Keratinocyte (primary cell): ENCODE data around the gene ADAT3. TPM values are rescaled to one million over a fixed set of nuclear protein-coding genes. Genes with fewer than 3 reads are reported as not detected.

Experiments used
- DNase-seq: peaks from one replicate; pipeline ENCODE4 v3.0.0-alpha.2; 2011; ENCODE audit warnings: low read depth, missing footprints, low spot score
- FAIRE-seq: peaks from 2 replicates; lab custom pipeline; 2011; peaks lifted over from hg19 to GRCh38; lab: Jason Lieb, UNC
- H2AFZ ChIP-seq: 2 replicates; pipeline ENCODE4 v1.6.0; 2012; ENCODE audit warnings: low read length, control low read depth, inconsistent platforms; ENCODE audit not compliant: control insufficient read depth
- H3K27ac ChIP-seq: 2 replicates; pipeline ENCODE4 v1.5.1; 2011; ENCODE audit warnings: low read length; ENCODE audit not compliant: control insufficient read depth, insufficient read depth
- H3K27me3 ChIP-seq: 3 replicates; pipeline ENCODE4 v1.6.0; 2011; ENCODE audit warnings: low read length; ENCODE audit not compliant: control insufficient read depth, insufficient read depth; ENCODE audit errors: extremely low read depth
- H3K36me3 ChIP-seq, 2 experiments: 2 replicates in 1 of 2; 3 replicates in 1 of 2; pipeline ENCODE4 v1.5.1; 2011; ENCODE audit warnings: low read length in 2 of 2, mild to moderate bottlenecking in 1 of 2; ENCODE audit not compliant: control insufficient read depth in 2 of 2, insufficient read depth in 2 of 2; ENCODE audit errors: extremely low read depth in 1 of 2
- H3K4me1 ChIP-seq: 3 replicates; pipeline ENCODE4 v1.5.1; 2011; ENCODE audit warnings: low read length; ENCODE audit not compliant: control insufficient read depth, insufficient read depth; ENCODE audit errors: extremely low read depth
- H3K4me2 ChIP-seq: 3 replicates; pipeline ENCODE4 v1.6.0; 2011; ENCODE audit warnings: low read depth, low read length; ENCODE audit not compliant: control insufficient read depth, insufficient read depth; ENCODE audit errors: extremely low read depth
- H3K4me3 ChIP-seq, 3 experiments: fragments of 200-600 bp in 1 of 3; sonication (generic) in 1 of 3; 2 replicates in 2 of 3; 3 replicates in 1 of 3; pipeline ENCODE4 v1.5.1; 2011 to 2016; ENCODE audit warnings: low read length in 3 of 3, mild to moderate bottlenecking in 3 of 3, control low read depth in 2 of 3, inconsistent platforms in 1 of 3, low read depth in 1 of 3, mixed read lengths in 1 of 3, mixed run types in 1 of 3, moderate library complexity in 1 of 3; ENCODE audit not compliant: control insufficient read depth in 2 of 3, insufficient read depth in 2 of 3; ENCODE audit errors: extremely low read depth in 1 of 3
- H3K79me2 ChIP-seq: 2 replicates; pipeline ENCODE4 v1.6.0; 2012; ENCODE audit warnings: low read length; ENCODE audit not compliant: control insufficient read depth, insufficient read depth
- H3K9ac ChIP-seq: 3 replicates; pipeline ENCODE4 v1.6.0; 2011; ENCODE audit warnings: low read length; ENCODE audit not compliant: control insufficient read depth, insufficient read depth; ENCODE audit errors: extremely low read depth
- H3K9me1 ChIP-seq: 3 replicates; pipeline ENCODE4 v1.6.0; 2011; ENCODE audit warnings: low read length; ENCODE audit not compliant: control insufficient read depth, insufficient read depth; ENCODE audit errors: extremely low read depth
- H3K9me3 ChIP-seq: 2 replicates; pipeline ENCODE4 v1.5.1; 2012; ENCODE audit warnings: low read depth, low read length; ENCODE audit not compliant: control insufficient read depth
- H4K20me1 ChIP-seq: 3 replicates; pipeline ENCODE4 v1.6.0; 2011; ENCODE audit warnings: low read length; ENCODE audit not compliant: control insufficient read depth, insufficient read depth; ENCODE audit errors: extremely low read depth
- EZH2 ChIP-seq: IDR thresholded peaks from one replicate; pipeline ENCODE4 v1.6.1; 2012; ENCODE audit warnings: inconsistent platforms, mild to moderate bottlenecking, low read length, moderate library complexity
- dilution Hi-C: fragments of 300-500 bp; cut with MboI; formaldehyde crosslinking; loops from one replicate; pipeline ENCODE4 v1.7.0; 2020; ENCODE audit warnings: low sequenced_read_pairs; ENCODE audit not compliant: extremely low pct_ligation_motif_present
- polyA plus RNA-seq, 5 experiments: library from polyadenylated mRNA; depleted of rRNA in 3 of 5; stranded (reverse) in 3 of 5; stranded (forward) in 1 of 5; unstranded in 1 of 5; fragments of >200 nt; gene quantifications; 1 replicate in 1 of 5; 2 replicates in 3 of 5; 3 replicates in 1 of 5; pipeline versions ENCODE4 v1.2.1 to v1.2.3, GENCODE V29; 2011 to 2012; ENCODE audit warnings: missing spikeins in 2 of 5, low read depth in 1 of 5, low replicate concordance in 1 of 5
- TF ChIP-seq, protein P1 (sequence below), 3 experiments: IDR thresholded peaks in 1 of 3; conservative IDR thresholded peaks in 1 of 3; optimal IDR thresholded peaks in 1 of 3; 2 replicates in 2 of 3; 3 replicates in 1 of 3; pipeline versions ENCODE3 to v1.5.1; 2011; ENCODE audit warnings: low read length in 3 of 3, mild to moderate bottlenecking in 3 of 3, moderate library complexity in 2 of 3, control low read depth in 1 of 3, inconsistent platforms in 1 of 3; ENCODE audit not compliant: insufficient read depth in 2 of 3; ENCODE audit errors: extremely low read depth in 1 of 3

ADAT3 gene
- polyA plus RNA-seq, 1 donor (not counting 4 experiments of a cell fraction or from before 2014, with no cell fraction given) = 0.55 TPM

DNA sequence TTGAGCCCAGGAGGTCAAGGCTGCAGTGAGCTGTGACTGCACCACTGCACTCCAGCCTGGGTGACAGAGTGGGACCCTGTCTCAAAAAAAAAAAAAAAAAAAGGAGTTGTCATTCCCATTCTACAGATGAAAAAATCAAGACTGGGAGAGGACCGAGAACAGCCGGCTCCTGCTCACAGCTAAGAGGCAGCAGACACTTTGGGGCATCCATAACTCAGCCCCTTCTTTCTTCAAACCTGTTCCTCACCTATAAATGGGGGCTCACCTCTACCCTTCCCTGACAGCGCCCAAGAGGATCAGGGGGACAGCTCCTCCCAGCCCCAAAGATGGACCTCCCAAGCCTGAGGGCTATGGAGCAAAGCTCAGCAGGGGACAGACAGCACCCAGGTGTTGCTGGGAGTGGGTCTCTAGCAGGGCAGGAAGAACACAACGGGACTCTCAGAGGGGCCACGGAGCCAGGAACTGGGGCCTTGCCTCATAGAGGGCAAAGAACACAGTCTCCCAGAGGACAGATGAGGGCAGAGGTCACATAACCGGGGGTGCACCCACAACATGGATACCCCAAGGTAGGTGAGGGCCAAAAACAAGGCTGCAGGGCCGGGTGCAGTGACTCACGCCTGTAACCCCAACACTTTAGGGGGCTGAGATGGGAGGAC lies 38.4 kb upstream of the ADAT3 start:
- Histone ChIP-seq H4K20me1 (no peaks in the 10 kb centered on the region), H3K27me3 (no peaks in the 10 kb centered on the region), H2AFZ (no peak overlapping the region), H3K36me3 (peaks cover 0 to 2% of the 10 kb centered on the region in 2 experiments), H3K4me1 (peaks cover 4% of the 10 kb centered on the region), H3K9me3 (no peaks in the 10 kb centered on the region), H3K9me1 (no peaks in the 10 kb centered on the region), H3K27ac (no peak overlapping the region), H3K4me3 (no peak overlapping the region), H3K4me2 (no peak overlapping the region), H3K9ac (no peak overlapping the region), H3K79me2 (peaks cover 16% of the 10 kb centered on the region)
- TF ChIP-seq EZH2 = no peak
- TF ChIP-seq, protein P1, sequence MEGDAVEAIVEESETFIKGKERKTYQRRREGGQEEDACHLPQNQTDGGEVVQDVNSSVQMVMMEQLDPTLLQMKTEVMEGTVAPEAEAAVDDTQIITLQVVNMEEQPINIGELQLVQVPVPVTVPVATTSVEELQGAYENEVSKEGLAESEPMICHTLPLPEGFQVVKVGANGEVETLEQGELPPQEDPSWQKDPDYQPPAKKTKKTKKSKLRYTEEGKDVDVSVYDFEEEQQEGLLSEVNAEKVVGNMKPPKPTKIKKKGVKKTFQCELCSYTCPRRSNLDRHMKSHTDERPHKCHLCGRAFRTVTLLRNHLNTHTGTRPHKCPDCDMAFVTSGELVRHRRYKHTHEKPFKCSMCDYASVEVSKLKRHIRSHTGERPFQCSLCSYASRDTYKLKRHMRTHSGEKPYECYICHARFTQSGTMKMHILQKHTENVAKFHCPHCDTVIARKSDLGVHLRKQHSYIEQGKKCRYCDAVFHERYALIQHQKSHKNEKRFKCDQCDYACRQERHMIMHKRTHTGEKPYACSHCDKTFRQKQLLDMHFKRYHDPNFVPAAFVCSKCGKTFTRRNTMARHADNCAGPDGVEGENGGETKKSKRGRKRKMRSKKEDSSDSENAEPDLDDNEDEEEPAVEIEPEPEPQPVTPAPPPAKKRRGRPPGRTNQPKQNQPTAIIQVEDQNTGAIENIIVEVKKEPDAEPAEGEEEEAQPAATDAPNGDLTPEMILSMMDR (optimal IDR thresholded peaks at IDR 0.05 in 1 of 3, IDR thresholded peaks at IDR 0.05 in 1 of 3, conservative IDR thresholded peaks at IDR 0.05 in 1 of 3; ENCODE audit: extremely low read depth in 1 of 3, insufficient read depth in 2 of 3, low read length in 3 of 3) = no peak
- DNase-seq (no peak), FAIRE-seq (no peak)
- dilution Hi-C loops = no loop called here

DNA sequence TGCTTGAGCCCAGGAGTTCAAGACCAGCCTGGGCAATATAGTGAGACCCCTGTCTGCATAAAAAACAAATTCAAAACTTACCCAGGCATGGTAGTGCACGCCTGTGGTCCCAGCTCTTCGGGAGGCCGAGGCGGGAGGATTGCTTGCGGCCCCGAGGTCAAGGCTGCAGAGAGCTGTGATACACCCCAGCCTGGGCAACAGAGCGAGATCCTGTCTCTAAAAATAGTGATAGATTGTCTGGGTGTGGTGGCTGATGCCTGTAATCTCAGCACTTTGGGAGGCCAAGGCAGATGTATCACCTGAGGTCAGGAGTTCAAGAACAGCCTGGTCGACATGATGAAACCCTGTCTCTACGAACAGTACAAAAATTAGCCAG lies 37.9 kb upstream of the ADAT3 start:
- no peak for DNase-seq
- Histone ChIP-seq H3K4me2 (no peak overlapping the region), H3K9me3 (no peaks in the 10 kb centered on the region), H3K9ac (no peak overlapping the region), H3K9me1 (no peaks in the 10 kb centered on the region), H2AFZ (no peak overlapping the region), H3K79me2 (peaks cover 13% of the 10 kb centered on the region), H3K27ac (no peak overlapping the region), H3K27me3 (no peaks in the 10 kb centered on the region), H3K4me3 (no peak overlapping the region), H3K4me1 (peaks cover 3% of the 10 kb centered on the region), H4K20me1 (no peaks in the 10 kb centered on the region), H3K36me3 (peaks cover 0 to 2% of the 10 kb centered on the region in 2 experiments)
- no peak for FAIRE-seq
- dilution Hi-C loops = no loop called here
- no peak for TF ChIP-seq EZH2
- TF ChIP-seq, protein P1 (optimal IDR thresholded peaks at IDR 0.05 in 1 of 3, IDR thresholded peaks at IDR 0.05 in 1 of 3, conservative IDR thresholded peaks at IDR 0.05 in 1 of 3; ENCODE audit: extremely low read depth in 1 of 3, insufficient read depth in 2 of 3, low read length in 3 of 3) = no peak
